Measurements from ENCODE around the gene EVI5.

- TF ChIP-seq GATA2 (IDR thresholded peaks at IDR 0.05; ENCODE audit: low read depth, low read length) (no peak), GATA3 (IDR thresholded peaks at IDR 0.05; ENCODE audit: low read depth, low read length) (no peak)
These were observed 304.6 kb downstream of the EVI5 start for GRCh38 chr1:92480200-92480812.

Data from SH-SY5Y (cell line).